ENCODE data around the gene THRAP3.

The THRAP3 gene

GRCh38 chr1:36341626-36342320 is 117.5 kb downstream of the THRAP3 start:
- TF ChIP-seq CTCF (IDR thresholded peaks at IDR 0.05; ENCODE audit: extremely low read depth, insufficient read depth, missing control alignments), result no peak
- in situ Hi-C loops (cut with MboI; ENCODE audit: low pct_unique_long_range_greater_than_20kb, low sequenced_read_pairs, unreplicated experiment), result no loop called here
- DNase-seq (ENCODE audit: low spot score), result no peak

- in situ Hi-C loops (cut with MboI; ENCODE audit: low pct_unique_long_range_greater_than_20kb, low sequenced_read_pairs, unreplicated experiment), result no loop called here
- peak; percentile 86 for TF ChIP-seq CTCF (IDR thresholded peaks at IDR 0.05; ENCODE audit: extremely low read depth, insufficient read depth, missing control alignments)
- peak; percentile 65 for DNase-seq (ENCODE audit: low spot score)
These were observed 118.4 kb downstream of the THRAP3 start for GRCh38 chr1:36342426-36343185.

DNA sequence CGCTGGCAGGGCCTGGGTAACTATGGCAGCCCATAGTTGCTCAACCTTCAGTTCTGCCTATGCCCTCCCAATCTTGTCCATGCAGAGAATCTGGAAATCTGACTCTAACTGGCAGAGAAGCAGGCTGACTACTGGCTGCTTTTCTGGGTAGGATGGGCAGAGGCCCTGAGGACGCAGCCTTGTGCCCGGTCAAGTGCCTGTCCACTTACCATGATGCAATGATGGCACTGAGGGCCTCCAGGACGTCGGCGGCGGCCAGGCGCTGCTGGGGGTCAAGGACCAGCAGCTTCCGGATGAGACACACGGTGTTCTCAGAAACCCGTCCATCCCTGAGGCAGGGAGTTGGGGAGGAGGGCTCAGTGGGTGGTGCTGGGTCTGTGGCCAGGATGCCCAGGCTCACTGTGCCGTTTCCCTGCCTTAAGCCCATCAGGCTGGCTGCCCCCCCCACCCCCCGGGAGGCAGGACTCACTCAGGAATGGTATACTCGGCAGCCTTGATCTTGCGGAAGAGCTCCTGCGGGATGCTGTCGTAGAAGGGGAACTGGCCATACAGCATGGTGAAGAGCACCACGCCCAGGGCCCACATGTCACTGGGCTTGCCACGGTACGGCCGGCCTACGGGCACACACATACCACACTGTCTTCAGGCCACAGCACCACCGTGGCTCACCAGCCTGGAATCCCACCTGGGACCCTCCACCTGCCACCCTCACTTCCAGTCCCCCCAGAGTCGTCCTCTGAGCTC is 119.6 kb downstream of the THRAP3 start:
- DNase-seq (ENCODE audit: low spot score), result no peak
- no peak for TF ChIP-seq CTCF (IDR thresholded peaks at IDR 0.05; ENCODE audit: extremely low read depth, insufficient read depth, missing control alignments)
- in situ Hi-C loops (cut with MboI; ENCODE audit: low pct_unique_long_range_greater_than_20kb, low sequenced_read_pairs, unreplicated experiment), result no loop called here

- TF ChIP-seq CTCF (IDR thresholded peaks at IDR 0.05; ENCODE audit: extremely low read depth, insufficient read depth, missing control alignments), result no peak
- DNase-seq (ENCODE audit: low spot score), result no peak
- in situ Hi-C loops (cut with MboI; ENCODE audit: low pct_unique_long_range_greater_than_20kb, low sequenced_read_pairs, unreplicated experiment), result no loop called here
These were observed 120.1 kb downstream of the THRAP3 start for GRCh38 chr1:36344395-36344680.

DNA sequence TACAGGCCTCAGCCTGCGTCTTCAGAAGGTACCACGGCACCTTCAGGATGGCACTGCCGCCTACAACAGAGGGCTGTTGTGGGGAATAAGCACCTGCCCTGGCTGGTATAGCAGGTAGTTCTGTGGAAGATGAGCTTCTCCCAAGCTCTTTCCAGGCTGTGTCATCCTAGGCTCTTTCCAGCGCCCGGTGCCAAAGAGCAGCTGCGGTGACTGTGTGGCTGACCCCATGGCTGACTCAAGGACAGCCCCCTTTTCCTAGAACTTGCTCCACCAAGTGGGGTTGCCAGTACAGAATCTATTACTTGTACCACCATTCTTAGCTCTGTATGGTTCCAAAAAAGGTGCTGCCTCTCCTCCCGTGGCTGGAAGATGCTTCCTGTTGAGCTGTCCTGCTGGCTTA is 121.1 kb downstream of the THRAP3 start:
- no peak for DNase-seq (ENCODE audit: low spot score)
- no peak for TF ChIP-seq CTCF (IDR thresholded peaks at IDR 0.05; ENCODE audit: extremely low read depth, insufficient read depth, missing control alignments)
- in situ Hi-C loops (cut with MboI; ENCODE audit: low pct_unique_long_range_greater_than_20kb, low sequenced_read_pairs, unreplicated experiment), result no loop called here

- DNase-seq (ENCODE audit: low spot score), result no peak
- no peak for TF ChIP-seq CTCF (IDR thresholded peaks at IDR 0.05; ENCODE audit: extremely low read depth, insufficient read depth, missing control alignments)
- in situ Hi-C loops (cut with MboI; ENCODE audit: low pct_unique_long_range_greater_than_20kb, low sequenced_read_pairs, unreplicated experiment), result no loop called here
These were observed 122.6 kb downstream of the THRAP3 start for GRCh38 chr1:36346741-36347370.

All from GM13977 (cell line).